ENCODE data around the gene ACAN.

Gene ACAN

DNA sequence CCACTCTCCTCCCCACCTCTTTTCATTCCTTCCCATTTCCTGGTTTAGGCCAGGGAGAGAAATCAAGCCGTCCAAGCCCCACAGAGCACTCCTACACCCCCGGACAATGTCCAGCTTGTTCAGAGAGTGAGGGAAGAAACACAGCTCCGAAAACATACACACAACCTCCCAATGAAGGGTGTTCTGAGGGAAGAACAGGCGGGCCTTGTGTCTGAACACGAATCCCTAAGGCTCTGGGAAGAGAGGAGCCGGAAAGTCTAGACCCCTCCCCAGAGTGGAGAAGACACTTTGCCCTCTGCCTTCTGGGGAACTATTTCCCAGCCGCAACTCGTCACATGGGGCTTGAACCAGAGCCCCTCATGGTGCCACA is 30.5 kb downstream of the ACAN start:
- in situ Hi-C loops (cut with MboI; ENCODE audit: low sequenced_read_pairs, unreplicated experiment): no loop called here
- no peak for DNase-seq (ENCODE audit: low spot score)
- TF ChIP-seq, protein P1, sequence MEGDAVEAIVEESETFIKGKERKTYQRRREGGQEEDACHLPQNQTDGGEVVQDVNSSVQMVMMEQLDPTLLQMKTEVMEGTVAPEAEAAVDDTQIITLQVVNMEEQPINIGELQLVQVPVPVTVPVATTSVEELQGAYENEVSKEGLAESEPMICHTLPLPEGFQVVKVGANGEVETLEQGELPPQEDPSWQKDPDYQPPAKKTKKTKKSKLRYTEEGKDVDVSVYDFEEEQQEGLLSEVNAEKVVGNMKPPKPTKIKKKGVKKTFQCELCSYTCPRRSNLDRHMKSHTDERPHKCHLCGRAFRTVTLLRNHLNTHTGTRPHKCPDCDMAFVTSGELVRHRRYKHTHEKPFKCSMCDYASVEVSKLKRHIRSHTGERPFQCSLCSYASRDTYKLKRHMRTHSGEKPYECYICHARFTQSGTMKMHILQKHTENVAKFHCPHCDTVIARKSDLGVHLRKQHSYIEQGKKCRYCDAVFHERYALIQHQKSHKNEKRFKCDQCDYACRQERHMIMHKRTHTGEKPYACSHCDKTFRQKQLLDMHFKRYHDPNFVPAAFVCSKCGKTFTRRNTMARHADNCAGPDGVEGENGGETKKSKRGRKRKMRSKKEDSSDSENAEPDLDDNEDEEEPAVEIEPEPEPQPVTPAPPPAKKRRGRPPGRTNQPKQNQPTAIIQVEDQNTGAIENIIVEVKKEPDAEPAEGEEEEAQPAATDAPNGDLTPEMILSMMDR (IDR thresholded peaks at IDR 0.05; ENCODE audit: borderline replicate concordance, control extremely low read depth, extremely low read depth, insufficient read depth, missing control alignments): no peak

DNA sequence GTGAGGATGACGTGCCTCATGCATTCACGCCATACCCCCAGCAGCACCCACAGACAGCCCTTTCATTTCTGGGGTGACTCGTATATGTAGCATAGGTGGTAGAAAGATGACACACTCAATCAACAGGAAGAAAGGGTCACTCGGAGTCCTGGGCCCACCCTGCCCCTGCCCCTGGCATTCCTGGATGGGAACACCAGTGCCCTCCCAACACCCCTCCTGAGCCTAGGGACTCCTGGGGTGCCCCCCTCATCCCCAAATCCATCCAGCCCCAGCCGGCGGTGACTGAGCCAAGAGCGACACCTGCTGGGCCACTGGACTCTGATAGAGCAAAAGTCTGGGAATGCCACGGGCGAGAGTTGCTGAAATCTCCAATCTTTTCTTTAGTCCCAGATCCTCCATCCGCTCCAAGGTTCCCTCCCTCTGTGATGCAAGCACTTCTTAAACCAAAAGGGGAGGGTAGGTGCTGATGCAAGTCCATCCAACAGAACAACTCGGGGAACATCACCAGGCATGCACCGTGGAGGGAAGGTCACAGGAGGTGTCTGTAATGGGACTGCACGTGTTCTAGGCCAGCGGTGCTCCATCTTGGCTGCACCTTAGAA is 31.1 kb downstream of the ACAN start:
- TF ChIP-seq, protein P1 (IDR thresholded peaks at IDR 0.05; ENCODE audit: borderline replicate concordance, control extremely low read depth, extremely low read depth, insufficient read depth, missing control alignments): no peak
- DNase-seq (ENCODE audit: low spot score): peak; percentile 50
- in situ Hi-C loops (cut with MboI; ENCODE audit: low sequenced_read_pairs, unreplicated experiment): no loop called here

DNA sequence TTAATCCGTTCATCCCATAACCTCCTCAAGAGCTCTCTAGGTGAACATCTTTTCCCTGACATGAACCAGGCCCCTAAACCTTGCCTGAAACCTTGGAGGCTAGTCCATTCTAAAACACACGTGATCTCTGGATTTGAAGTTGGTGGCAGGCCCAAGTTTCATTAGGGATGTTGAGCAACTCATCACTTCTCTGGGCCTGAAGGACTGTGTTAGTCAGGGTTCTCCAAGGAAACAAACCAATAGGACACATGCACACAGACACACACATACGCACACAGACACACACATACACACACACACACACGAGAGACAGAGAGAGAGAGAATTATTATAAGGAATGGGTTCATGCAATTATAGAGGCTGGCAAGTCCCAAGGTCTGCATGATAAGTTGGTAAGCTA is 31.9 kb downstream of the ACAN start:
- TF ChIP-seq, protein P1 (IDR thresholded peaks at IDR 0.05; ENCODE audit: borderline replicate concordance, control extremely low read depth, extremely low read depth, insufficient read depth, missing control alignments): no peak
- no peak for DNase-seq (ENCODE audit: low spot score)
- in situ Hi-C loops (cut with MboI; ENCODE audit: low sequenced_read_pairs, unreplicated experiment): no loop called here

DNA sequence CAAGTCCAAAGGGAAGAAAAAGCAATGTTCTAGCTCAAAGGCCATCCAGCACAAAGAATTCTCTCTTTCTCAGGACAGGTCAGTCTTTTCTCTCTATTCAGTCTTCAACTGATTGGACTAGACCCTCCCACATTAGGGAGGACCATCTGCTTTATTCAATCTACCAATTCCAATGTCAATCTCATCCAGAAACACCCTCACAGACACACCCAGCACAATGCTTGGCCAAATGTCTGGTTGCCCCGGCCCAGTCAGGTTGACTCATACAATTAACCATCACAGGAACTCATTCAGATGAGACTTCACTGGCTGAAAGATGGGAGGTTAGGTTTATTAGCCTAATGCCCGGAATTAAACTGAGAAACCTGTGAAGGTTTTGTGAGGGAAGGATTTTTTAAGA is 32.4 kb downstream of the ACAN start:
- no peak for DNase-seq (ENCODE audit: low spot score)
- in situ Hi-C loops (cut with MboI; ENCODE audit: low sequenced_read_pairs, unreplicated experiment): no loop called here
- TF ChIP-seq, protein P1 (IDR thresholded peaks at IDR 0.05; ENCODE audit: borderline replicate concordance, control extremely low read depth, extremely low read depth, insufficient read depth, missing control alignments): no peak

DNA sequence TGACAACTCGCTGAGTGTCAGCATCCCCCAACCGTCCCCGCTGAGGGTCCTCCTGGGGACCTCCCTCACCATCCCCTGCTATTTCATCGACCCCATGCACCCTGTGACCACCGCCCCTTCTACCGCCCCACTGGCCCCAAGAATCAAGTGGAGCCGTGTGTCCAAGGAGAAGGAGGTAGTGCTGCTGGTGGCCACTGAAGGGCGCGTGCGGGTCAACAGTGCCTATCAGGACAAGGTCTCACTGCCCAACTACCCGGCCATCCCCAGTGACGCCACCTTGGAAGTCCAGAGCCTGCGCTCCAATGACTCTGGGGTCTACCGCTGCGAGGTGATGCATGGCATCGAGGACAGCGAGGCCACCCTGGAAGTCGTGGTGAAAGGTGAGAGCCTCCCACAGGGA is 35.4 kb downstream of the ACAN start:
- in situ Hi-C loops (cut with MboI; ENCODE audit: low sequenced_read_pairs, unreplicated experiment): no loop called here
- TF ChIP-seq, protein P1 (IDR thresholded peaks at IDR 0.05; ENCODE audit: borderline replicate concordance, control extremely low read depth, extremely low read depth, insufficient read depth, missing control alignments): no peak
- DNase-seq (ENCODE audit: low spot score): no peak

DNA sequence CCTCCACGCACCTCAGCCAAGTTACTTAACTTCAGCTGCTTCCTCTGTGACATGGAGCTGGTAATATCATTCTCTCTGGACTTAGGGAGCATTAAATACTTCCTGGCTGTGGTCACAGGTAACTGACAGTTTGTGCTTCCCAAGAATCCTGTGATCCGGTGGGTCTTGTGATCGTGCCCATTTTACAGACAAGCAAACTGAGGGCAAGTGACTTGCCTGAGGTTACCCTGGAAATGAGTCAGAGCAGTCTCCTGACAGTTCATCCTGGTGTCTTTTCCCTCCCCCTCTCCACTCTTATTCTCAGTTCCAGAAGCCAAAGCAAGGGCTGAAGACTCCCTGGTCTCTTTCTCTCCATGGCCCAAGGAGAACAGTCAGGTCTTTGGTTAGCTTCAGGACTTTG is 35.9 kb downstream of the ACAN start:
- TF ChIP-seq, protein P1 (IDR thresholded peaks at IDR 0.05; ENCODE audit: borderline replicate concordance, control extremely low read depth, extremely low read depth, insufficient read depth, missing control alignments): no peak
- in situ Hi-C loops (cut with MboI; ENCODE audit: low sequenced_read_pairs, unreplicated experiment): no loop called here

More for the DNA sequence above, 35.9 kb downstream of the ACAN start:
- no peak for DNase-seq (ENCODE audit: low spot score)
